GM18873 (cell line): ENCODE measurements around the gene BMPER.

Experiments used
- ATAC-seq: cut with Tn5 transposase; IDR thresholded peaks from one replicate; pipeline ENCODE4 v1.9.1; 2021; ENCODE audit warnings: mild to moderate bottlenecking, moderate library complexity, moderate number of reproducible peaks; ENCODE audit not compliant: unreplicated experiment, low FRiP score

BMPER gene

DNA sequence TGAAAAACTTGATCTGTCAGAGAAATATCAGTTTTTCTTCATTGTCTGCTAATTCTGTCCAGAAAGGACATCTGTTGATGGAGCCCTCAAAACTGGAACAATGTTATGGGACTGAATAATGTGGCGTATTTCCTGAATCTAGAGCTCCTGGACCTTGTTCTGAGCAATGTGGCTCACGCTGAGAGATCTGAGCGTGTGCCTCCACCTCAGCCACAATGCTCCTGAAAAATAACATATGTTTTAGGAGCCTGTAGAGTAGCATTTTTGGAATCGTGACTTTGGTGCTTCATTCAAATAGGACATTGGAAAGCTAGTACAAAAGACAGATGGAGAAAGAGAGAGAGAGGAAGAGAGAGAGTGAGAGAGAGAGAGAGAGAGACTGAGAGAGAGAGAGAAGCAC, 110.3 kb downstream of the BMPER start:
- no peak for ATAC-seq

DNA sequence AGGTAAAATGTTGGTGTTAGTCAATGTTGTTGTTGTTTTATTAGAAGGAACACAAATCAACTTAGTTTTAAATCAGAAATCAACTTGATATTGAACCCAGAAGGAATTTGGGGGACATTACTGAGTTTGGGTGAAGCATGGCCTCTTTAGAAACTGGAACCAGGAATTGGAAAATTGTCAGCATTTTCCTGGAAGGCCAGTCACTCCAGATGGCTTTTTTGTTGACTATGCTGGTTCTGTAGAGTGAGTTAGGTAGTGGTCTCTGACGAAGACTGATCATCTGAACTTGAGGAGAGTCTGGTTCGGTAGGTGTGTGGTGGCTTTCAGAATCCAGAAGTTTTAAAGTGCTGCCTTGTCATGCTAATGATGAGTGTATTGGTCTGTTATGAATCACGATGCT, 111.5 kb downstream of the BMPER start:
- no peak for ATAC-seq

DNA sequence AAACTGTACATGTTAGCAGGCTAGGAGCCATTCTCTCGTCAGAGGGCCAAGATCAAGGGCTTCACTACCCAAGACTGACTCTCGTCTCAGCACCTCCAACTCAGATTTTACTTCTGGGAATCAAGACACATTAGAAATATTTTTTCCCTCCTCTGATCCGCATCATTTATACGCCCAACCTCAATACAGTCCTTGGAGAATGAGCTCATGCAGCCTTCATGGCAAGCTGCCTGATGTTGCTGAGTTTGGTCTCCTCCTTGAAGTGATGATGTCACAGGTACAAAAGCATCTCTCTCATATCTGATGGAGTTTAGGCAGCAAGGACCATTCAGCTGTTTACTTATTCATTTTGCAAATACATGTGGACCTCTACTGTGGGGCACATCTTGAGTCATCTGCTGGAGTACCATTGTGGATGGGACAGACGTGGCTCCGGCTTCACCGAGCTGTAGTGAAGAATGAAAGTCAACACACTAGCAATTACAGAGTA, 114.0 kb downstream of the BMPER start:
- no peak for ATAC-seq

- no peak for ATAC-seq
Measured at GRCh38 chr7:34022626-34023025, 117.3 kb downstream of the BMPER start.

DNA sequence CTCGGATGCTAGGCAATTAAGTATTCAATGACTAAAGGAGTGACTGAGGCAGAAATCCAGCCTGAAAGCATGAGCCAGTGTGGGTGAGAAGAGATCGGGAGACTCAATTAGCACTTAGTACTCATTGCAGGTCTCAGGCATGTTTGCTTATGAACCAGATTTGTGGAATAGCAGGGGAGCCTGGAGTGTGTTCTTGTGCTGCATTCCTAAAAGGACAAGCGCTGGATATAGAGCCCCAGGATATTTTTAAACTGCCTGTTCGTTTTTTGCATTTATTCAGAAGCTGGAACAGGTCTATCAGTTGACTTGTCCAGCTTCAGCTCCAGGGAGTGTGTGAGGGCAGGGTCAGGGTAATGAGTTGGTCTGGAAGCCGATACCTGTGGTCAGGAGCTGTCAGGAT, 120.3 kb downstream of the BMPER start:
- no peak for ATAC-seq

DNA sequence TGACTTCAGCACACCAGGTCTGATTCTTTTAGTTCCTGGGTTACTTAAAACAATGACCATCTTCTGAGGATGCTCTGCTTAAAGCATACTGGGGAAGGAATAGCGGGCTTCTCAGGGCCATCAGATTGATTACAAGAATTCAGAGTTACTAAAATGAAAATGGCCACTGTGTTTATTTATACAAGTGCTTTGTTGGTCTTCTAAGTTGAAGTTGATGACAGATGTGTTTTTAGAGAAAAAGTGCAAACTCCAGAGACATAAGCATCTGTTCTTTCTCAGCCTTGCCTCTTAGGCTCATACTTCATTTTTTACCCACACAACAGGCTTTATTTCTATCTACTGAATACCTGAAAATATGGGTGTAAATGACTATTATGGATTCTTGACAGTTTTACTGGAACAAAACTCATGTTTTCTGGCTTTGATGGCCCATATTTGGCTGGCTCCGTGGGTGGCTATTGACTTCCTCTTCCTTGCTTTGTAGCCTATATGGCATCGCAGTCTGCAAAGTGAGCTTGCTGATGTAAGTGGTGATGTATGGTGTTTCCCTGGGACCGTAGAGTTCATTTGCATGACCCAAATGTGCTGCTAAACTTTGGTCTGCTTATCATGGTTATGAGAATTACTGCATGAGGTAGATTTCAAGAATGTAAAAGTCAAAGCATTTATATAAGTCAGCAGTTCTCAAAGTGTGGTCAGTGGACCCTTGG, 121.3 kb downstream of the BMPER start:
- no peak for ATAC-seq

- no peak for ATAC-seq
Measured at GRCh38 chr7:34031156-34031555, 125.8 kb downstream of the BMPER start.

GRCh38 chr7:34034728-34035127, 129.4 kb downstream of the BMPER start:
- ATAC-seq = no peak

- ATAC-seq = no peak
Measured at GRCh38 chr7:34036051-34036920, 130.9 kb downstream of the BMPER start.

DNA sequence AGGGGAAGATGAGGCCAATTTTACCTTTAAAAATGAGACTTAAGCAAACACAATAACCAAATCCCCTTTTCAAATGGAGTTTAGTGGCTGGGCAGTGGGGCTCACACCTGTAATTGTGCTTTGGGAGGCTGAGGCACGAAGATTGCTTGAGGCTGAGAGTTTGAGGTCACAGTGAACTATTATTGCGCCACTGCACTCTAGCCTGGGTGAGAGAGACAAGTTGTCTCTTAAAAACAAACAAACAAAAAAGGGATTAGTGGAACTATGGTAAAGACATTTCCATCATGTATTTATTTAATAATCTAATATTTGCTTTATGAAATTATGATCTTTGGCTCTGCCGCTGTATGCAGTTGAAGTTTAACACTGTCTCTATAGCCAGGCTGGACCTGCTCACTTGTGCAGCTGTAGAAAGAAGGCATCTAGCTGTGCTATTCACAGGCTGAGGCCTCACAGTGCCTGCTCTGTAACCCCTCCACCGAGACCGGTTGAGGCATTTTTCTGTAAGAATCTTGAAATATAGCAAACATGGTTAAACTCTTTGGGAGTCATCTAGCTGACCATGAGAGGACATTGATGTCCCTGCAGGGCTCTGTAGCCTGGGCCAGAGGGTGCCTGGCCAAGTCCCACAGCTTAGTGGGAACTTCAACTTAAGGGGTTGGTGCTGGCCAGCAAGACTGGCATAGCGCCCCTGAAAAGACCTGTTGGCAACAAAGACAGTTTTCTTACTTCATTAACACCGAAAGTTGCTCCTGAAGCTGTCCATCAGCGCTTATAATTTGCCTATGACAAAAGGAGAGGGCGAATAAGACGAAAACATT, 131.8 kb downstream of the BMPER start:
- no peak for ATAC-seq

DNA sequence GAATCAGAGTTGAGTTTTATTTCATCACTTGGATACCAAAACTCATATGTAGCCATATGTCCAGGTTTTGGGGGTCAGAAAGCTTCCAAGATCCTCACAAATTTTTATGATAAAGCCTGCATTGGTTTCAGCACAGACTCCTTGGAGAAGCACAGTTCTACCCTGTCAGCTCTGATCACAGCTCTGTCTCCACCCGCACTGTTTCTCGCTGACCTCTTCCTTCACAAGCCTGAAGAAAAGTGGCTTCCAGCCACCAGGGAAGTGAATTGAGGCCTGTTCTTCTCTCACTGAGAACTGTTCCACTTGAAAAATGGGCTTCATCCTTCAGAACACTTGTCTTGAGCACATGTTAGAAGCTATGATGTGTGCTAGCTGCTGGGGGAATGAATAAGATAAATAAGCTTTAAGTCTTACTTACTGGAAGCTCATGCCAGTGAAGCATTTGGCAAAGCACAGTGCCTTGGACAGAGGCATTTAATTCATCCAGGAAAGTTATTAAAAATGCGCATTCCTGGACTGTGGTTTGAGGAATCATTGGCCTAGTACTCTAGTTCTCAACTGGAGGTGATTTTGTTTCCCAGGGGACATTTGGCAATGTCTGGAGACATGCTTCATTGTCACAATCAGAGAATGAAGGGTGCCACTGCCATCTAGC, 133.6 kb downstream of the BMPER start:
- no peak for ATAC-seq

DNA sequence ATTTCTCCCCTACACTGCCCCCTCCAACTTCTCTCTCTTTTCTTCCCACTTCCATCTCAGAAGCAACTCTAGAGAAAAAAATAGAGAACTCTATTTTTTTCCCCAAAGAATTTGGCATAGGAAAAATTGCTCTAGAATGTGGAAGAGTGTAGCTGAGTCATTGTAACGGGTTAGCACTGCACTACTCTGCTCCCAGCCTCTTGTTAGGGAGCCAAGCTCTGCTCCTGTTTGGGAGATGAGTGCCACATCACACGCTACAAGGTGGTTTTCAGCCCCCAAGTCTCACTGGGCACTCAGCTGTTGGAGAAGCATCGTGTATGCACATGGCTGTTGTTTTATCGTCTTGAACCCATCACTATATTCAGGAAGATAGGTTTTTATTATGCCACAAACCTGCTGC, 136.4 kb downstream of the BMPER start:
- no peak for ATAC-seq

- no peak for ATAC-seq
Measured at GRCh38 chr7:34042406-34042805, 137.1 kb downstream of the BMPER start.

DNA sequence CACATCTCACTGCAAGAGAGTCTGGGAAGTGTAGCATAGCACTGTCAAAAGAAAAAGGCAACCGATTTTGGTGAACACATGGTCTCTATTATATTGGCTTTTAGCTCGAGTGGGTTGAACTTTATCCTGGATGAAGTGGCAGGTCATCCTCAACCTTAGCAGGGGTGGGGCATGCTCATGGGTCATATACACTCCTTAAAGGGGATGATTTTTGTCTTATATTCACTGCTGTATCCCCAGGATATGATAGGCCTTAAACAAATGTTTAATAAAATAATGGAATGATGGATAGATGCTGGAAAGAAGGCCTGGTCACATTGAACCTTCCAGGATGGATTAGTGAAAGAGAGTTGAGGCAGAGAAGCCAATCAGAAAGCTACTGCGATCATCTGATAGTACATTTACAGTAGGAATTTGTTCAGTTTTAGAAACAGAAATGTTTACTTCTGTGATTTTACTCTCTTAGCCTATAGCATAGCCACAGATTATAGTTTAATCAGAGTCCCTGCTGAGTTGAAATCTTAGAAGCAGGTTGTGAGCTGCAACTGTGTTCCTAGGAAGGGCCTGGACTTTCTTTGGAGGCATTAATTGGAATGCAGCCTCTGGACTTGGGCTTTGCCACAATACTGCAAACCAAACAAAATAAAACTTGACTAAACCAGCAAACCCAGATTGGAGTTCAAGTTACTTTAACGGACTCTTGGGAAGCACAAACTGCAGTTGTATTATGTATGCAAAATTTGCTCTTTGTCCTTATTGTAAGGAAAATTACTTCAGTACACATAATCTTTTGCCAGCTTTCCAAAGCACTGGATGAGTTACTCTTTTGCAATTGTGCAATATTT, 138.3 kb downstream of the BMPER start:
- no peak for ATAC-seq

DNA sequence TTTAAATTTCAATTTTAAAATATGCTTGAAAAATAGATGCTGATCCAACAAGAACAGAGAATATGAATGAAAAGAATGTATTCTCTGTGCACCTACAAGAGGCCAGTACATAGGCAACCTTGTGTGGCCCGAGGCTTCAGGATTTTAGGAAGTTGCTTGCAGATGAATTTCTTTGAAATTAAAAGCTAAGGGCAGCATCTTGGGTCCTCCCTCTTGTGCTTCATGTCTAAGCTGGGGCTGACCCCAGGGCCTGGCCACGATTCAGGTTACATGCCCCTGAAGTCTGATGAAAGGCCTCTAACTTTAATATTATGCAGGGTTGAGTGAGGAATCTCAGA, 138.9 kb downstream of the BMPER start:
- ATAC-seq = no peak

DNA sequence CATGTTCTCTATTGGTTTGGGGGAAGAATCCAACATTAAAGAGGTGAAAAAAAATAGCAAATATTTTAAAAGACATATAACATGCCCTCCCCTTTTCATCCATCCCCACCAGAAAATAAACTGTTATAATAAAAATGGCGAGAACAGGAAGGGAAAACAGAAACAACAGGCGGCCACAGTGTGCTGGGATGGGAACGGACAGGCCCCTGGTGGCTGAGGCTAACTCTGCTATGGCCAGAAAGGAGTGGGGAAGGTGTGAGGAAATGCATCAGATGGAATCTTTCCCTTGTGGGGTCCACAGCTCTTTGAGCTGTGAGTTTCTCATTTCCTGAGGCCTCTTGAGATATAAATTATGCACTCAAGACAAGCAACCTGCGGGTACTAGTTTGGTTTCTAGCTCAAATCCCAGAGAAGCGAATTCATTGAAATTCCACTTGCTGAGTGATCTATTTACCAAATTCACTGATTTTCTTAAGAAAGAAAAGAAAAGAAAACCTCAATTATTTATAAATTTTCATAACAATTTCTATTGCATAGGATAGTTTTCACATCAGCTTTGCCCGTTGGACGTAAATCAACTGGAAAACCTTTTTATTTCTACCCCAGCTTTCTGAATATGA, 139.5 kb downstream of the BMPER start:
- no peak for ATAC-seq

DNA sequence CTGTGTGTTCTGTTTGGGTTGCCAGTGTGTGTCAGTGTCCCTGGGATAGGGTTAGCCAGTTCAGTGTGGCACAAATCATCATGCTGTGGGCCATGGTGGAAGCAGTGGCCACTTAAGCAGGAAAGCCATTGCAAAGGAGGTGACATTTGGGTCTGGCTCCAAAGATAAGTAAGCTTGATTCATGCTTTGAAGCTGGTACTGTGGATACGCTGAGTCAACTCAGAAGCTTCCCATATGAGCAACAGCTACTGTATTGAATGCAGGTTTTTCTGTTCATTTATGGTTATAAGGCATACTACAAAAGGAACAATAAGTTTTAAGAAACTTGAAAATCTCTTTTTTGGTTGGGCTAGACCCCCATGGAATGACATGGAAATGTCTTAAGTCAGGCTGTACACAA, 143.1 kb downstream of the BMPER start:
- ATAC-seq = no peak

- ATAC-seq = no peak
Measured at GRCh38 chr7:34054075-34054474, 148.7 kb downstream of the BMPER start.

DNA sequence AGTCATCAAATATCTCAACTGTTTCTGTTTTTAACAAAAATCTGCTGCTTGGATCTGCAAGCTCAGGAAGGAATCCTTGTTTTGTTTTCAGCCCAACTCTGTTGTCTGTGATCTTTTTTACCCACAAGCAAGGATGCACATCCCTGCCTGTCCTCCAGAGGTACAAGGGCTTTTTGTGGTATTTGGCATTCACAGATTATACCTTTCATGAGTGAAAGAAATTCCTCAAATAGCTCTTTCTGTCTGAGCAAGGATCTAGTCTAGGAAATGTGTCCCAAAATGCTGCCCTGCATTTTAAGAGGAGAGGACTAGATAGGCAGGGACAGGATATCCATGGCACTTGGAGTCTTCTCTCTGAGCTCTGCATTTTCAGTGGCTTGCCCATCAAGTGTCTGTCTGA, 151.8 kb downstream of the BMPER start:
- no peak for ATAC-seq
